ENCODE results near the gene SOS1. TPM values are rescaled to one million over a fixed set of nuclear protein-coding genes. Genes with fewer than 3 reads are reported as not detected.
A peak's percentile ranks its signal among the peaks of the same experiment; 100 is the strongest.

Gene SOS1
- total RNA-seq, 4 donors from 2014 or later: 13.3 to 107 (median 40.8) TPM

- H3K9me3 ChIP-seq: no peaks in the 10 kb centered on the region
- no peak overlapping the region for H3K4me3 ChIP-seq
- no peaks in the 10 kb centered on the region for H3K36me3 ChIP-seq
- no peak overlapping the region for H3K27ac ChIP-seq
- H3K4me1 ChIP-seq: no peaks in the 10 kb centered on the region
- intact Hi-C loops (cut with DNase I; ENCODE audit: low total_unique reads): no loop called here
- H3K27me3 ChIP-seq: no peaks in the 10 kb centered on the region
- TF ChIP-seq CTCF (IDR thresholded peaks at IDR 0.05) (no peak), POLR2A (IDR thresholded peaks at IDR 0.05) (no peak)
- no peak for DNase-seq
Observed at GRCh38 chr2:39027421-39027820, 93.4 kb downstream of the SOS1 start.

GRCh38 chr2:39024833-39025232 is 96.0 kb downstream of the SOS1 start:
- intact Hi-C loops (cut with DNase I; ENCODE audit: low total_unique reads): no loop called here
- Histone ChIP-seq H3K27ac (peak overlapping the region in 1 of 2 donors; percentile 73), H3K27me3 (no peaks in the 10 kb centered on the region), H3K9me3 (no peaks in the 10 kb centered on the region), H3K4me1 (no peaks in the 10 kb centered on the region), H3K36me3 (no peaks in the 10 kb centered on the region), H3K4me3 (no peak overlapping the region)
- TF ChIP-seq POLR2A (IDR thresholded peaks at IDR 0.05): no peak
- TF ChIP-seq CTCF (IDR thresholded peaks at IDR 0.05): no peak
- no peak for DNase-seq

GRCh38 chr2:39023649-39024048 is 97.2 kb downstream of the SOS1 start:
- H3K27ac ChIP-seq: peak overlapping the region; percentile 15 to 73
- no peak for TF ChIP-seq CTCF (IDR thresholded peaks at IDR 0.05)
- no peak for TF ChIP-seq POLR2A (IDR thresholded peaks at IDR 0.05)
- intact Hi-C loops (cut with DNase I; ENCODE audit: low total_unique reads): no loop called here
- no peak for DNase-seq
- H3K27me3 ChIP-seq: no peaks in the 10 kb centered on the region
- H3K36me3 ChIP-seq: no peaks in the 10 kb centered on the region
- no peak overlapping the region for H3K4me3 ChIP-seq
- H3K9me3 ChIP-seq: no peaks in the 10 kb centered on the region
- H3K4me1 ChIP-seq: no peaks in the 10 kb centered on the region

GRCh38 chr2:39022642-39023235 is 98.1 kb downstream of the SOS1 start:
- Histone ChIP-seq H3K4me1 (no peaks in the 10 kb centered on the region), H3K9me3 (no peaks in the 10 kb centered on the region), H3K4me3 (no peak overlapping the region), H3K27me3 (no peaks in the 10 kb centered on the region), H3K27ac (peak overlapping the region; percentile 15 to 73), H3K36me3 (no peaks in the 10 kb centered on the region)
- intact Hi-C loops (cut with DNase I; ENCODE audit: low total_unique reads): no loop called here
- no peak for DNase-seq
- no peak for TF ChIP-seq POLR2A (IDR thresholded peaks at IDR 0.05)
- TF ChIP-seq CTCF (IDR thresholded peaks at IDR 0.05): no peak

GRCh38 chr2:39020383-39020782 is 100.5 kb downstream of the SOS1 start:
- no peak for TF ChIP-seq POLR2A (IDR thresholded peaks at IDR 0.05)
- no peak for TF ChIP-seq CTCF (IDR thresholded peaks at IDR 0.05)
- Histone ChIP-seq H3K27me3 (no peaks in the 10 kb centered on the region), H3K4me1 (peaks cover 0 to 3% of the 10 kb centered on the region in 2 donors), H3K27ac (peak overlapping the region in 1 of 2 donors; percentile 73), H3K9me3 (no peaks in the 10 kb centered on the region), H3K36me3 (no peaks in the 10 kb centered on the region), H3K4me3 (no peak overlapping the region)
- no peak for DNase-seq
- intact Hi-C loops (cut with DNase I; ENCODE audit: low total_unique reads): no loop called here

All from uterus (tissue), 4 donors.